HG03575 (cell line): ENCODE data around the gene IL17C.
"Not testable (repeated sequence)": the region's sequence is repeated elsewhere in the genome, so short reads cannot be mapped to it uniquely, and the experiment has no call there.

ENCODE experiments used
- ATAC-seq: cut with Tn5 transposase; IDR thresholded peaks from one replicate; pipeline ENCODE4 v1.9.1; 2021; ENCODE audit not compliant: unreplicated experiment, insufficient number of reproducible peaks, low FRiP score; ENCODE audit errors: extremely low read depth

Gene IL17C

DNA sequence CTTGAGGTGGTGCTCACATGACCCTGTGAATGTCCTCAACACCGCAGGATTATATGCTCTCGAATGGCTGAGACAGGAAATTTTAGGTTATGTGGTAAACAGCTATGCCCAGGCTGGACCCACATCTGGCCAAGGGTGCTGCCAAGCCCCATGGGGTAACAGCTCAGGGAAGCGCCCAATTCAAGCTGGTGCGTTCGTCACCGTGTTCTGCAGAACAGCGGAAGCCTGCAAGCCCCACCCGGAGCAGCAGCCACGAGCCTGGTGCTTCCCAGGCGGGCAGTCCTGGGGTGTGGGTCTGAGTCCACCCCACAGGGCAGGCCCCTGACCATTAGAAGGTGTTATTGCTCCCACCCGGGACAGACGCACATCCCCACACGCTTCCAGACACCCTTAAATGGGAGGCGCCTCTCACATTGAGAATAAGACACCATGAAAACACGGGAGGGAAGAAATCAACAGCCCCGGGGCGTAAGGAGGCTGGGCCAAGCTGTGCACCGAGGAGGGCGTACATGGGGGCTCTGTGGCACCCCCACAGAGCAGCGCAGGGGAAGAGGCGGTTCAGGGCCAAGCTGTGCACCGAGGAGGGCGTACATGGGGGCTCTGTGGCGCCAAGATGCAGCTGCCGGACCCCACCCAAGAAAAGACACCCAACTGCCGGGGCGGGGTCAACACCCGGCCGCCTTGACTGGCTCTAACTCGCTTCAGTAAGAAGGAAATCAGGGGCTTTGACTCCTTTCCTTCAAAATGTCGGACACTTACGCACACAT lies 15.4 kb downstream of the IL17C start:
- ATAC-seq, result no peak

DNA sequence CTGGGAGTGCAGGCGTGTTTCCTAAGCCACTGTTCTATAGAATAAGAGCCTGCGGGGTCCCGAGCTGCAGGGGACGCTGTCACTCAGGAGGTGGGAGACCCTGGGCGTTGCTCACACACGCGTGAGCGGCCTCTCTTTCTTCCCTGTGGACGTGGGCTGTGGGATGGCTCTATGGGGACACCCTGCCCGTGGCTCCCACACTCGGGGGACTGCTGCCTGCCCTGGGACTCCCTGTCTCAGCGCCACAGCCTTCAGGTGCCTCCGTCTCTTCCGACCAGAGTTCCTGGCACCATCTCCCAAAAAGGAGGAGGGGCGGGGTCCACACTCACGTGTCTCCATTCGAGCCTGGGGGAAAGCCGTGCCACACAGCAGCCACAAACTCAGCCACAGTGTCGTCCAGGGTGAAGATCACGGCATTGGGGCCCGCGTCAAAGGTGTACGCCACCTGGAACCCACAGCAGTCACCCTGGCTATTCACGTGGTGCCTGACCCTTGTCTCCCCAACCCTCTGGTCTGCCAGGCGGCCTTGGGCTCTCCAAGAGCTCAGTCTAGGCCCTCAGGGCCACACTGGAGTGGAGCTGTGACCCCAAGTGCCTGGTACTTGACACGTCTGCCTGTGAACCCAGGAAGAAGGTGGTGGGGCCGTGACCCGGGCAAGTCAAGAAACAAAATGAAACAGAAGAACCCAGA lies 16.1 kb downstream of the IL17C start:
- ATAC-seq, result no peak

DNA sequence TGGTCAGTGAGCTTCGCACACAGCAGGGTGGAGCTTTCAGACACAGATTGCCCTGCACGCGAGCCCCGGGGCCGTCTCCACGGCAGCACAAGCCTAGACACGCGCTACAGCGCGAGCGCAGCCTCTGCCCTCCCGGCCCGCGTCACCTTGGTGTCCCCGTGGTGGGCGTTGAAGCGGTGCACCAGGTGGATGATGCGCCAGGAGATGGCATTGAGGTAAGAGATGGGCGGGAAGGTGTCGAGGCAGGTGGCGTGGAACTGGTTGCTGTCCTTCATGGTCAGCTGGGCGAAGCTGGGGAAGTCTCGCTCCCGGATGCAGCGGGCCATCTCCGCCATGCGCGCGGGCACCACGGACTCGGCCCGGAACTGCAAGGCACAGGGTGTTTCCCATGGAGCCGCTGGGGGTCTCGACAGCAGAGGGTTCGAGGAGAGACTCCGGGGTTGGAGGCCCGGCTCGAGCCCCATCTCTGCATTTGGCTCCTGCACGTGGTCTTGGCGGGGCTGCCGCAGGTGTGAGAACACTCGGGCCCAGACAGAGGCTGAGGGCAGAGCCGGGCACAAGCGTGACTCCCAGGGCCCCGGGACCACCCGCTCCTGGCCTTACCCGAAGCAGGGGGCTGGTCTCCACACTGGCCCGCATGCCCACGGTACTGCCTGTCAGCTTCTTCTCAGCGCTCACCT lies 16.8 kb downstream of the IL17C start:
- ATAC-seq, result no peak

DNA sequence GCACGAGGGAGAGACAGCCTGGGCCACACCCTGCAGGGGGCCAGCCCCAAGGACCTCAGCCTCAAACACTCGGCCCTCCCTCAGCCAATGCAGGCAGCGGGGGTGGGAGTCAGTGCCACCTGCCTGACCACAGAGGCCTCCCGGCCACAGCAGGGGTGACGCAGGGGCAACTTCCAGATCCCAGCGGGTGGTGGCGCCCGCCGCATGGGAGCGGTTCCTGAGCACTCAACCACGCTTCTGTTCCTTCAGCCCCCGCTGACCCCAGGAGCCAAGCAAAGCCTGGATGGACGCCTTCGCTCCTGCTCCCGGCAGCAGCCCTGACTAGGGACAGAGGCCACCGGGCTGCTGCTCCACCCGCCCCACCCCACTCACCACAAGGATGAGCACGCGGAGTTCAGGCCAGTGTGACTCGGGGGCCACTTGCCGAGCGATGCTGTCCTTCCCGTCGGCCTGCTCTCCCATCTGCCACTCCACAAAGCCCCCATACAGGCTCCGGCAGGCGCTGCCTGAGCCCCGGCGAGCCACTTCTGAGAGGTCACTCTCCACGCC lies 17.4 kb downstream of the IL17C start:
- ATAC-seq, result no peak

DNA sequence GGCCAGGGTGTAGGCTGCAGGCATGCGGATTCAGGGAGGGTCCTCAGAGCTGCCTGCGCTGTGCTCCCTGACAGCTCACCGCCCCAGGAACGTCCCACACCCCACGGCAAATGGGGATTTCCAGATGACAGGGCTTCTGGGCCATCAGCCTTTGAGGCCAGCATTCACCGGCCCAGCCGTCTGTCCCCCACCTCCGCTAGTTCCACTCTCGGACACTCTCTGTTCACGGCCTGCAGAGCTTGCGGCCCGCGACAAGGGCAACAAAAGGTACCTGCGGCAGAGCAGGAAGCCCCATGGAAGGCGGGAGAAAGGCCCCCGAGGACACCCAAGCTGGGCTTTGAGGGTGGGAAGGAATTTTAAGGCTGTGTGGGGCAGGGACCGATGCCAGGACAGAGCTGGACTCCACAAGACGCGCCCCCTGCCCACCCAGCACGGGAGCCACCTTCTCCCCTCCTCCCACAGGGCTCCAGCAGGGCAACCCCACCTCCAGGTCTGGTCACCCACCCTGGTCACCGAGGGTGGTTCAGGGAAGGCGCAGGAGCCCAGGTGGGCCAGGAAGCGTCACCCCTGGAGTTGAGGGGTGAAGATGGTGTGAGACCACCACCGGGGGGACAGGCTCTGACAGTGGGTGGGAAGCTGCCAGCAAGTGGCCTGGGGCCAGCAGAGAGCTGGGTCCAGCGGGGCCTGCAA lies 18.1 kb downstream of the IL17C start:
- no peak for ATAC-seq

DNA sequence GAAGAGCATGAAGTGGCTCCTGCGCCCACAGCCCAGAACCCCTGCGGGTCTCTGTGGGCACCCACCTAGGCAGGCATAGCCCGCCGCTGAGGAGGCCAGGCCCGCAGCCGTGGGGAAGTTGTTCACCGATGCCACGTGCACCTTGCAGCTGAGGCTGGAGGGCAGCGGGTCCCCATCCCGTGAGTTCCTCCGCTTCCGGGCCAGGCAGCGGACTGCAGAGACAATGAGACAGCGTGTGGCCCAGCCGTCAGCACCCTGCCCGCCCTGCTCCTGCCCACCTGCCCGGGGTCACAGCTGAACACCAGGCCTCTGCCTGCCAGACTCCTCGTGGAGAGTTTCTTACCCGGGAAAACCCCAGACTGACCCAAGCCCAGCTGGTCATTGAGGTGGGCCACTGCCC lies 19.0 kb downstream of the IL17C start:
- ATAC-seq, result no peak

DNA sequence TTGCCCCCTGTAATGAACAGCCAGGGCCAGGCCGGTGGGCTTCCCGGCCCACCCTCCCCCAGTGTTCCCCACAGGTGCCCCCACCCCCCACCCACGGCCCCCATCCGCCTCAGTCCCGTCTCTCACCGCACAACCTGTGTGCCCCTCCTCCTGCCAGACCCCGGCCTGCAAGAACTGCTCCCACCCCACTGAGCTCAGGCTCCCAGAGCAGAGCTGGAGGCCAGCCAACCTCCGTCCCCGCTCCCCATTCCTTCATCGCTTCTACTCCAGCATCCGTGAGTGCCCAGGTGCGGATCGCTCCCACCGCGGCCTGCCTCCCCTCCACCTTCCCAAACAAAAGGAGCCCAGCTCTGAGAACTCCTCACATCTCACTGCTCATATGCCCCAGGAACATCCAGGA lies 20.3 kb downstream of the IL17C start:
- no peak for ATAC-seq

DNA sequence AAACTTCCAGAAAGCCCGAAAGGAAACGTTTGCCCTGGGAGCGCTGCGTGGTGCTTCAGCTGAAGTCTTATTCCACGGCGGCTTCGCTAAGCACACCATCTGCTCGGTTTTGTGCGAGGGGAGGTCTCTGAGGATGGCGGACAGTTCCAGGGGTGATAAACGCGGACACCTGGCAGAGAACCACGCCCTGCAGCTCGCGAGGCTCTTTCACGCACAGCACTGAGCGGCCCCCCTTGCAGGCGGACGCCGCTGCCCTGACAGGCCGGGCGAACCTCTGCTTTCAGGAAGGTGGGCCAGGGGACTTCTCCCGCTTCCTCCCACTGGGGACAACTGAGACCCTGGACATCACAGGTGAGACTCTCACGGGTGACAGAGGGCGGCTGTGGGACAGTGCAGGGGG lies 20.8 kb downstream of the IL17C start:
- no peak for ATAC-seq

DNA sequence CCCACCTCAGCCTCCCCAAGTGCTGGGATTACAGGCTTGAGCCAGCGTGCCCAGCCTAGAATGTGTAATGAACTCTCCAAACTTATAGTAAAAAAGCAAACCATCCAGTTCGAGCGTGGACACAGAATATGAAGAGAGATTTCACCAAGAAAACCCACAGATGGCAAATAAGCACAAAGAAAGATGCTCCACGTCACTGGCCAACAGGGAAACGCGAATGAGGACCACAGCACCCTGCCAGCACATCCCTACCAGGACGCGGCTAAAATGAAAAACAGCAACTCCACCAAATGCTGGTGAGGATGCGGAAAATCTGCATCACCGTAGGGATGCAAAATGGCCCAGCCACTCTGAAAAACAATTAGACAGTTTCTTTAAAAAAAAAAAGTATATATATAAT lies 23.1 kb downstream of the IL17C start:
- no peak for ATAC-seq

DNA sequence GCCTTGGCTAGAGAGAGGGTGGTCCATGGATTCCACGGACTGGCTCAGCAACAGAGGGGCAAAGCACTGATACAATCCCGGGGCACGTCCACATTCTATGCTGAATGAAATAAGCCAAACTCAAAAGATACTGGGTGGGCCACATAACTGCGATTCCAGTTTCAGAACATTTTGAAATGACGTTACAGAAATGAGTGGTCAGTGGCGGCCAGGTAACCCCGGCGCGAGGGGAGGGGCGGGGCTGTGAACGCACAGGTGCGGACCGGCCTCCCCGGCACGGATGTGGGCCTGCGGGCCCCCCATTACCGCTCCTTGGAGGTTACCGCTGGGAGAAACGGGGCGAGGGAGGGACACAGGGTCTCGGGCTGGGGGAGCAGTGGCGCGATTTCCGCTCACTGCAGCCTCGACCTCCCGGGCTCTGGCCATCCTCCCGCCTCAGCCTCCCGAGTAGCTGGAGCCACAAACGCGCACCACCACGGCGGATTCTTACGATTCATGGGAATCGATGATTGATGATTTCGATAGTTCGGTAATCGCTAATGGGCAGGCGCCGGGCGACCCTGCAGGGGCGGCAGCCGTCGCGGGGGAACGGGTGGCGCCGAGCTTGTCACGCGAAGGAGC lies 24.0 kb downstream of the IL17C start:
- ATAC-seq, result peak; percentile 12

DNA sequence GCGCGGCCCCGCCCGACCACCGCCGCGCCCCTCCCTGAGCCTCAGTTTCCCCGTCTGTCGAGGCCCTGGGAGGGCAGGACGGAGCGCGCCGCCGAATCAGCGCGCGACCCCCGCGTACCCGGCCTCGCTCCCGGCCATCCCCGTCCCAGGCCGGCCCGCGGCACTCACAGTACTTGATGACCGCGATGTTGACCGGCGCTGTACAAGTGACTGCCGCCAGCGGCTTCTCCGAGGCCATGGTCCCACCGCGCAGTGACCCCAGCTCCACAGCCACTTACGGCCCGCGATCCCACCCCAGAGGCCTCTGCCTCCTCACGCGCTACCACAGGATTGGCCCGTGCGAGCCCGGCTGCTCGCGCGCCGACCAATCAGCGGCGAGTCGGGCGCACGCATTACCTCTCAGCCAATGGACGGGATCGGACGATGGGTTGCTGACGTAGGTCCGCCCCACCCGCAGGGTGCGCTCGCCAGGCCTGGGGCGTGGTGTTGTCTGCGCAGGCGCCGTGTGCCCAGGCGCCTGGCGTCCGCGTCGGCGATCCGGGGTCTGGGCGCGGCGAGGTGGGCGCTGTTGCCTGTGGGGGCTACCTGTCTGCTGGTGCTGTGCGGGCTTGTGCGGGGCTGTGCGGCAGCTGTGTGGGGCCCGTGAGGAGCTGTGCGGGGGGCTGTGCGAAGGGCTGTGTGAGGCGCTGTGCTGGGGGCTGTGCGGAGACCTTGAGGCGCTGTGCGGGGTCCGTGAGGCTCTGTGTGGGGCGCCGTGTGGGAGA lies 24.7 kb downstream of the IL17C start, which contains the start of gene MVD:
Gene MVD (minus strand): TSS at position 249 of the 764 bp plus-strand sequence. CDS start 11 bp downstream, at position 238.
- ATAC-seq, result peak; percentile 60

DNA sequence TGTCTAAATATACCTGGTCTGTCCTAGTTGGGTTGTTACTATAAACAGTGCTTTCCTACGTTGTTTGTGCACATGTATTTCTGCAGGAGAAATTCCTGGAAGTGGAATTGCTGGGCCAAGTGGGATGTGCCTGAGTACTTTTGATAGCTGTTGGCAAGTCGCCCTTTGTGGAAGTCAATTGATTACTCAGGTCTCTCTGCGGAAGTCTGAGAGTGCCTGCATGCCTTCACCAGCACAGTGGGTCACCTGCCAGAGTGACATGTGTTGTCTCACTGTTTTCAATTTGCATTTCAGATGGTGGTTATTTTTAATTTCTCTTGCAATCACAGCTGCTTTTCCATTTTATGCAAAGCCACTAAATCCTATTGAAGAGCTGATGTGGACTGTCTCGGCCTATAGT lies 26.8 kb downstream of the IL17C start:
- ATAC-seq, result no peak

DNA sequence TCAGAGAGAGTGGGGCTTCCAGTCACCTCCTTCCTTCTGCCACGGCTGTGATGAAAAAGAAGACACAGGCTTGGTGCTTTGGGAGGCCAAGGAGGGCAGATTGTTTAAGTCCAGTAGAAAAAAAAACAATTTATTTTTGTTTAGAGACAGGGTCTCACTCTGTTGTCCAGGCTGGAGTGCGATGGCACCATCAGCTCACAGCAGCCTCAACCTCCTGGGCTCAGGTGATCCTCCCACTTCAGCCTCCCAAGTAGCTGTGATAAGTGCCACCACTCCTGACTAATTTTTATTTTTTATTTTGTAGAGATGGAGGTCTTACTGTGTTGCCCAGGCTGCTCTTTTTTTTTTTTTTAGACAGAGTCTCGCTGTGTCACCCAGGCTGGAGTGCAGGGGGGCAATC lies 27.2 kb downstream of the IL17C start:
- ATAC-seq, result no peak

DNA sequence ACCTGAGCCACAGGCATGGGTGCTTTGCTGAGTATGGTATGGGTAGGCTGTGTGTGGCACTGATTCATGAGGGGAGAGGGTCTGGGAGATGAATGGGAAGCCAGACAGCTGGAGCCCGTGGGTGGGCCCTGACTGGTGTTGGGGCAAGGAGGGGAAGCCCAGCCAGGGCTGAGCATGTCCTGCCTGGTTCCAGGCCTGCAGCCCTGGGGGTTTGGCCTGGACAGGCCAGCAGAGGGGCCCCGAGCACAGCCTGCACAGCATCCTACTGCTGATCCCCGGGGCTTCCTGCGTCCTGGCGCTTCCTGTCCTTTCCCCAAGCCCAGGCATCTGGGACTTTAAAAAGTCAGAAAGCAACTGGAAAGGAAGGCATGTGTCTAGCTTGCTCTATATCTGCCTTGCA lies 29.1 kb downstream of the IL17C start:
- ATAC-seq, result no peak

DNA sequence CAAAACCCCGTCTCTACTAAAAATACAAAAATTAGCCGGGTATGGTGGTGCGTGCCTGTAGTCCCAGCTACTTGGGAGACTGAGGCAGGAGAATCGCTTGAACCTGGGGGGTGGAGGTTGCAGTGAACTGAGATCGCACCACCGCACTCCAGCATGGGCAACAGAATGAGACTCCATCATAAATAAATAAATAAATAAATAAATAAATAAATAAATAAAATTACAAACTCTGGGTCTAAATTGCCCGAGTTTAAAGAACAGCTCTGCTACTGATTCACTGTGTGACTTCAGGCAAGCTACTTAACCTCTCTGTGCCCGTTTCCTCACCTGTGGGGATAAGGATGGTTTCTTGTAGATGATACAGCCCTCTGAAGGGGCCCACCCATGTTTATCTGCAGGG lies 31.1 kb downstream of the IL17C start:
- ATAC-seq, result not testable (repeated sequence)

DNA sequence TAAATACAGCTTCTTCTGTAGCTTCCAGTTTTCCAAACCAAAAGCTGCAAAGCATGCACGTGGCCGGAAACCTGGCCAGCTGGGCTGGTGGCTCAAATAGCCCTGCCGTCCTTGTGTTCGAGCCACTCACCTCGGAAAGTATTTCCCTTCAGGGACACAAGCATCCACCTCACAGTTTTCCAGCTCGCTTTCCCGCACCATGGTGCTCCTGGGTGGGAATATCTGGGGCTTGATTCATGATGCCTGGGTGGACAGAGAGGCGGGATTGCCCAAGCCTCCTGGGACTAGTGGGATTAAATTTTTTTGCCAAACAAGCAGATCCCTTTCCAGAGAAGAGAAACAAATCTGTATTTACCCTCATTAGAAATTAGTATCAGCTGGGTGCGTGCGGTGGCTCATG lies 31.6 kb downstream of the IL17C start:
- ATAC-seq, result no peak

DNA sequence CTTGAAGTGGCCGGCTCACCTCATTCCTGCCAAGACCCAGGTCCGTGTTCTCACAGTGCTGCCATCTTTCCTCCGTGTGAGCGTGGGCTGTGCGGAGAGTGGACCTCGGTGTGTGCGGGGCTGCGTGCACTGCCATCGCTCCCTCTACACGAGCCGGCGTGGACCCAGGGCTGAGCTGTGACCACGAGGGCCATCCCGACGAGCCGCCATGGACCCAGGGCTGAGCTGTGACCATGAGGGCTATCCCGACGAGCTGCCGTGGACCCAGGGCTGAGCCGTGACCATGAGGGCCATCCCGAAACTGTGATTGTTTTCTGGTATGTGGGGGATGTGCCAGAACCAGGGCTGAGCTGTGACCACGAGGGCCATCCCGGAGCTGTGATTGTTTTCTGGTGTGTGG lies 33.4 kb downstream of the IL17C start:
- no peak for ATAC-seq

DNA sequence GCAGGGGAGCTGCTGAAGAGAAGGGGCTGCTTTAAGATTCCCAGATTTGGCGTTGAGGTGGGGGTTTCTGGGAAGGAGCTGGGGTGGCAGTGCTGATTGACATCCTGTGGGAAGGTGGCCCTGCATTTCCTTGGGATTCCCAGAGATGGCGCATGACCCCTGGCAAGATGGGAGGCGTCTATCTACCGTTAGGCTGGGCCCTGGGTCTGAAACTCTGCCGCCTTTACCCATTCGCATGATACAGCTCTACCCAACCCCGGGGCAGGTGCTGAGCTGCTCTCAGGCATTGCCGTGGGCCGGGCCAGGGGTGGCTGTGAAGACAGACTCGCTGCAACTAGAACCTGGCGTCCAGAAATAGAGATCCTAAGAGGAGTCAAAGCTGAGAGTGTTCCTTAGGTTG lies 34.4 kb downstream of the IL17C start:
- ATAC-seq, result no peak
